Stimulated activated CD4-positive, alpha-beta T cell treated with anti-CD3 and anti-CD28 coated beads, Interleukin-1b, Interleukin-23, amount 100 ng/mL, for 48 hours (primary cell): Measurements from ENCODE around the gene PM20D2.

ENCODE experiments used
- DNase-seq: peaks from one replicate; pipeline ENCODE4 v3.0.0-alpha.2; 2020

Gene PM20D2

GRCh38 chr6:89146718-89147700 lies 1.2 kb downstream of the PM20D2 start:
- peak; percentile 28 for DNase-seq

GRCh38 chr6:89148016-89148750 lies 2.3 kb downstream of the PM20D2 start:
- peak; percentile 35 for DNase-seq

- no peak for DNase-seq
Measured at GRCh38 chr6:89154131-89154530, 8.3 kb downstream of the PM20D2 start.

- DNase-seq, result no peak
Measured at GRCh38 chr6:89160331-89161092, 14.7 kb downstream of the PM20D2 start.

GRCh38 chr6:89161326-89162046 lies 15.6 kb downstream of the PM20D2 start:
- no peak for DNase-seq

GRCh38 chr6:89162047-89162371 lies 16.2 kb downstream of the PM20D2 start:
- DNase-seq, result no peak

GRCh38 chr6:89172131-89172530 lies 26.3 kb downstream of the PM20D2 start:
- DNase-seq, result no peak

GRCh38 chr6:89173634-89174033 lies 27.8 kb downstream of the PM20D2 start:
- no peak for DNase-seq

GRCh38 chr6:89180112-89180511 lies 34.3 kb downstream of the PM20D2 start:
- DNase-seq, result no peak

GRCh38 chr6:89180971-89181370 lies 35.1 kb downstream of the PM20D2 start:
- no peak for DNase-seq

GRCh38 chr6:89183294-89183693 lies 37.4 kb downstream of the PM20D2 start:
- no peak for DNase-seq

- no peak for DNase-seq
Measured at GRCh38 chr6:89184344-89184743, 38.5 kb downstream of the PM20D2 start.

GRCh38 chr6:89186762-89187161 lies 40.9 kb downstream of the PM20D2 start:
- DNase-seq, result no peak

GRCh38 chr6:89187504-89187903 lies 41.6 kb downstream of the PM20D2 start:
- DNase-seq, result no peak

GRCh38 chr6:89190741-89191140 lies 44.9 kb downstream of the PM20D2 start:
- no peak for DNase-seq

GRCh38 chr6:89194559-89194958 lies 48.7 kb downstream of the PM20D2 start:
- no peak for DNase-seq

GRCh38 chr6:89197141-89197540 lies 51.3 kb downstream of the PM20D2 start:
- no peak for DNase-seq

GRCh38 chr6:89198235-89198634 lies 52.4 kb downstream of the PM20D2 start:
- DNase-seq, result no peak

- DNase-seq, result no peak
Measured at GRCh38 chr6:89199579-89199978, 53.7 kb downstream of the PM20D2 start.

- no peak for DNase-seq
Measured at GRCh38 chr6:89200706-89201215, 54.9 kb downstream of the PM20D2 start.

GRCh38 chr6:89204096-89204495 lies 58.2 kb downstream of the PM20D2 start:
- DNase-seq, result no peak

- no peak for DNase-seq
Measured at GRCh38 chr6:89205819-89206218, 60.0 kb downstream of the PM20D2 start.
